WTC11 (cell line): ENCODE data around the gene S1PR3. TPM values are rescaled to one million over a fixed set of nuclear protein-coding genes. Genes with fewer than 3 reads are reported as not detected.

Source experiments
- ATAC-seq: fragments of 200-7000 bp; cut with Tn5 transposase; 2 replicates; pipeline ENCODE4 v1.10.0; 2021; ENCODE audit warnings: mild to moderate bottlenecking, moderate library complexity
- CTCF ChIA-PET: fragments of 300-600 bp; sonication (Branson Sonifier 250); formaldehyde crosslinking; loops from one replicate; lab custom pipeline; 2021; ENCODE audit warnings: antibody characterized with exemption; lab: Charles Lee
- POLR2A ChIA-PET: fragments of 350-600 bp; sonication (Branson Sonifier 250); formaldehyde crosslinking; loops from one replicate; lab custom pipeline; 2021; ENCODE audit warnings: antibody characterized with exemption; lab: Charles Lee
- DNase-seq: peaks from one replicate; pipeline ENCODE4 v3.0.0; 2021; ENCODE audit warnings: low spot score
- H3K27ac Mint-ChIP-seq: 2 replicates; pipeline ENCODE4 v1.8.0; 2021; ENCODE audit warnings: mixed read lengths
- H3K27me3 Mint-ChIP-seq: 2 replicates; pipeline ENCODE4 v1.8.0; 2021; ENCODE audit warnings: low read depth, mild to moderate bottlenecking, moderate library complexity, mixed read lengths
- H3K36me3 Mint-ChIP-seq: 2 replicates; pipeline ENCODE4 v1.8.0; 2021; ENCODE audit warnings: mixed read lengths
- H3K4me1 Mint-ChIP-seq: 2 replicates; pipeline ENCODE4 v1.8.0; 2022; ENCODE audit warnings: mixed read lengths
- H3K4me3 Mint-ChIP-seq: 2 replicates; pipeline ENCODE4 v1.8.0; 2021; ENCODE audit warnings: mild to moderate bottlenecking, moderate library complexity, mixed read lengths
- H3K9me3 Mint-ChIP-seq: 2 replicates; pipeline ENCODE4 v1.8.0; 2021; ENCODE audit warnings: mixed read lengths
- CREM ChIP-seq: sonication (generic); formaldehyde crosslinking; IDR thresholded peaks from 2 replicates; pipeline ENCODE4 v1.8.1; 2022; ENCODE audit warnings: mild to moderate bottlenecking, missing genetic modification reagents, moderate library complexity
- ELF4 ChIP-seq: sonication (generic); formaldehyde crosslinking; IDR thresholded peaks from 2 replicates; pipeline ENCODE4 v1.8.1; 2022; ENCODE audit warnings: low read depth, mild to moderate bottlenecking, moderate library complexity, missing genetic modification reagents
- ETV6 ChIP-seq: sonication (generic); formaldehyde crosslinking; IDR thresholded peaks from 2 replicates; pipeline ENCODE4 v1.8.1; 2022; ENCODE audit warnings: mild to moderate bottlenecking, missing genetic modification reagents
- FOXK1 ChIP-seq: sonication (generic); formaldehyde crosslinking; IDR thresholded peaks from 2 replicates; pipeline ENCODE4 v1.8.0; 2022; ENCODE audit warnings: mild to moderate bottlenecking, moderate library complexity, missing genetic modification reagents
- GRHL2 ChIP-seq: fragments of 250-450 bp; sonication (Bioruptor Pico); IDR thresholded peaks from 2 replicates; pipeline ENCODE4 v1.8.0; 2022; ENCODE audit warnings: mild to moderate bottlenecking, moderate library complexity; ENCODE audit not compliant: insufficient replicate concordance, severe bottlenecking
- NR1H2 ChIP-seq: sonication (generic); formaldehyde crosslinking; IDR thresholded peaks from 2 replicates; pipeline ENCODE4 v1.9.0; 2021; ENCODE audit warnings: mild to moderate bottlenecking, moderate library complexity, missing genetic modification reagents
- NR2C2 ChIP-seq: sonication (generic); formaldehyde crosslinking; IDR thresholded peaks from 2 replicates; pipeline ENCODE4 v1.8.0; 2022; ENCODE audit warnings: mild to moderate bottlenecking, missing genetic modification reagents
- NR3C1 ChIP-seq: sonication (generic); formaldehyde crosslinking; conservative IDR thresholded peaks from 2 replicates; pipeline ENCODE4 v1.8.1; 2023; ENCODE audit warnings: low read depth, mild to moderate bottlenecking, missing genetic modification reagents
- PRRX2 ChIP-seq: fragments of 250-450 bp; sonication (Bioruptor Pico); IDR thresholded peaks from 2 replicates; pipeline ENCODE4 v1.8.0; 2021; ENCODE audit warnings: mild to moderate bottlenecking
- RORB ChIP-seq: fragments of 250-450 bp; sonication (Bioruptor Pico); IDR thresholded peaks from 2 replicates; pipeline ENCODE4 v1.9.0; 2021; ENCODE audit warnings: mild to moderate bottlenecking
- TEAD4 ChIP-seq: sonication (generic); formaldehyde crosslinking; IDR thresholded peaks from 2 replicates; pipeline ENCODE4 v1.8.0; 2022; ENCODE audit warnings: mild to moderate bottlenecking, missing genetic modification reagents
- total RNA-seq: library from RNA; stranded (reverse); gene quantifications from 3 replicates; pipeline ENCODE4 v1.2.3, GENCODE V29; 2021
- TF ChIP-seq, protein P1 (sequence below): sonication (generic); formaldehyde crosslinking; IDR thresholded peaks from 2 replicates; pipeline ENCODE4 v1.8.1; 2023; ENCODE audit warnings: mild to moderate bottlenecking, missing genetic modification reagents, moderate library complexity
- TF ChIP-seq, protein P2 (sequence below): sonication (generic); formaldehyde crosslinking; conservative IDR thresholded peaks from 2 replicates; pipeline ENCODE4 v1.8.1; 2023; ENCODE audit warnings: mild to moderate bottlenecking, low read depth, missing genetic modification reagents, moderate library complexity
- TF ChIP-seq, protein P3 (sequence below): sonication (generic); formaldehyde crosslinking; IDR thresholded peaks from 2 replicates; pipeline ENCODE4 v1.8.1; 2023; ENCODE audit warnings: mild to moderate bottlenecking, missing genetic modification reagents, borderline replicate concordance
- TF ChIP-seq, protein P4 (sequence below): fragments of 250-450 bp; sonication (Bioruptor Pico); IDR thresholded peaks from 2 replicates; pipeline ENCODE4 v1.9.0; 2021; ENCODE audit warnings: mild to moderate bottlenecking

The S1PR3 gene
- total RNA-seq, 1 experiment from 2014 or later, result 7.1 TPM

DNA sequence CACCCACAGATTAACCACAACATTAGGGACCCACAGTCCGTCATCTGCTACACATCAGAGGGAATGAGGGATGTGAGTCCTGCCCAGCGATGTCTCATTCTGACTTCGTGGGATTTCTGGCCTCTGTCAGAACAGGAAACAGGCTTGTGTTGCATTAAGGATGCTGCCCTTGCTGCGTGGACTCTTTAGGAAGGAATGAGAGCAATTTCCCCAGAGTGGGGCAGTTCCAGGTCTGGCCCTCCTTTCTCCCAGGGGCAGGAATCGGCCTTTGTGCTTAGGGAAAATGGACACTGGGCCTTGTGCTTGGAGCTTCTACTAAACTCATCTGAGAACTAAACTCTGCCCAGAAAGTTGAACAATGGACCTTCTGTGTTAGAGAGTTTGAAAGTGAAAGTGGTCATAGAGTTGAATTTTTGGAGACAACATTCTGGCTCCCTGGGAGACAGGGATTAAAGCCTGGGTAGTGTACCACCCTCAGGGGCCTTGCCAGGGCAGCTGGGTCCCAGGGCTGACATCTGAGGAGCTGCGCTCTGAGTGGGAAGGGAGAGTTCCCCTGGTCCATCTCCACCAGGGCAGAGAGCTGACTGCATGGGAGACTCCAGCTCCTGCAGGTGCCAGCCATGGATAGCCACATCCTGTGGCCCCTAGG is 37.8 kb upstream of the S1PR3 start:
- ChIA-PET POLR2A (no interaction called here), CTCF (no interaction called here)
- ATAC-seq, result no peak
- Mint-ChIP-seq H3K36me3 (no peaks in the 10 kb centered on the region), H3K4me3 (no peak overlapping the region), H3K27ac (no peak overlapping the region), H3K27me3 (no peaks in the 10 kb centered on the region), H3K4me1 (peaks cover 24% of the 10 kb centered on the region), H3K9me3 (peaks cover 7% of the 10 kb centered on the region)
- DNase-seq, result no peak
- TF ChIP-seq PRRX2 (no peak), RORB (CRISPR knock-in tag) (no peak), NR2C2 (no peak), ETV6 (CRISPR knock-in tag) (no peak), ELF4 (CRISPR knock-in tag) (no peak), NR3C1 (no peak), FOXK1 (no peak)
- TF ChIP-seq, protein P1, sequence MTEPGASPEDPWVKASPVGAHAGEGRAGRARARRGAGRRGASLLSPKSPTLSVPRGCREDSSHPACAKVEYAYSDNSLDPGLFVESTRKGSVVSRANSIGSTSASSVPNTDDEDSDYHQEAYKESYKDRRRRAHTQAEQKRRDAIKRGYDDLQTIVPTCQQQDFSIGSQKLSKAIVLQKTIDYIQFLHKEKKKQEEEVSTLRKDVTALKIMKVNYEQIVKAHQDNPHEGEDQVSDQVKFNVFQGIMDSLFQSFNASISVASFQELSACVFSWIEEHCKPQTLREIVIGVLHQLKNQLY, result no peak
- TF ChIP-seq, protein P2, sequence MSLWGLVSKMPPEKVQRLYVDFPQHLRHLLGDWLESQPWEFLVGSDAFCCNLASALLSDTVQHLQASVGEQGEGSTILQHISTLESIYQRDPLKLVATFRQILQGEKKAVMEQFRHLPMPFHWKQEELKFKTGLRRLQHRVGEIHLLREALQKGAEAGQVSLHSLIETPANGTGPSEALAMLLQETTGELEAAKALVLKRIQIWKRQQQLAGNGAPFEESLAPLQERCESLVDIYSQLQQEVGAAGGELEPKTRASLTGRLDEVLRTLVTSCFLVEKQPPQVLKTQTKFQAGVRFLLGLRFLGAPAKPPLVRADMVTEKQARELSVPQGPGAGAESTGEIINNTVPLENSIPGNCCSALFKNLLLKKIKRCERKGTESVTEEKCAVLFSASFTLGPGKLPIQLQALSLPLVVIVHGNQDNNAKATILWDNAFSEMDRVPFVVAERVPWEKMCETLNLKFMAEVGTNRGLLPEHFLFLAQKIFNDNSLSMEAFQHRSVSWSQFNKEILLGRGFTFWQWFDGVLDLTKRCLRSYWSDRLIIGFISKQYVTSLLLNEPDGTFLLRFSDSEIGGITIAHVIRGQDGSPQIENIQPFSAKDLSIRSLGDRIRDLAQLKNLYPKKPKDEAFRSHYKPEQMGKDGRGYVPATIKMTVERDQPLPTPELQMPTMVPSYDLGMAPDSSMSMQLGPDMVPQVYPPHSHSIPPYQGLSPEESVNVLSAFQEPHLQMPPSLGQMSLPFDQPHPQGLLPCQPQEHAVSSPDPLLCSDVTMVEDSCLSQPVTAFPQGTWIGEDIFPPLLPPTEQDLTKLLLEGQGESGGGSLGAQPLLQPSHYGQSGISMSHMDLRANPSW (CRISPR knock-in tag), result no peak
- TF ChIP-seq, protein P3, sequence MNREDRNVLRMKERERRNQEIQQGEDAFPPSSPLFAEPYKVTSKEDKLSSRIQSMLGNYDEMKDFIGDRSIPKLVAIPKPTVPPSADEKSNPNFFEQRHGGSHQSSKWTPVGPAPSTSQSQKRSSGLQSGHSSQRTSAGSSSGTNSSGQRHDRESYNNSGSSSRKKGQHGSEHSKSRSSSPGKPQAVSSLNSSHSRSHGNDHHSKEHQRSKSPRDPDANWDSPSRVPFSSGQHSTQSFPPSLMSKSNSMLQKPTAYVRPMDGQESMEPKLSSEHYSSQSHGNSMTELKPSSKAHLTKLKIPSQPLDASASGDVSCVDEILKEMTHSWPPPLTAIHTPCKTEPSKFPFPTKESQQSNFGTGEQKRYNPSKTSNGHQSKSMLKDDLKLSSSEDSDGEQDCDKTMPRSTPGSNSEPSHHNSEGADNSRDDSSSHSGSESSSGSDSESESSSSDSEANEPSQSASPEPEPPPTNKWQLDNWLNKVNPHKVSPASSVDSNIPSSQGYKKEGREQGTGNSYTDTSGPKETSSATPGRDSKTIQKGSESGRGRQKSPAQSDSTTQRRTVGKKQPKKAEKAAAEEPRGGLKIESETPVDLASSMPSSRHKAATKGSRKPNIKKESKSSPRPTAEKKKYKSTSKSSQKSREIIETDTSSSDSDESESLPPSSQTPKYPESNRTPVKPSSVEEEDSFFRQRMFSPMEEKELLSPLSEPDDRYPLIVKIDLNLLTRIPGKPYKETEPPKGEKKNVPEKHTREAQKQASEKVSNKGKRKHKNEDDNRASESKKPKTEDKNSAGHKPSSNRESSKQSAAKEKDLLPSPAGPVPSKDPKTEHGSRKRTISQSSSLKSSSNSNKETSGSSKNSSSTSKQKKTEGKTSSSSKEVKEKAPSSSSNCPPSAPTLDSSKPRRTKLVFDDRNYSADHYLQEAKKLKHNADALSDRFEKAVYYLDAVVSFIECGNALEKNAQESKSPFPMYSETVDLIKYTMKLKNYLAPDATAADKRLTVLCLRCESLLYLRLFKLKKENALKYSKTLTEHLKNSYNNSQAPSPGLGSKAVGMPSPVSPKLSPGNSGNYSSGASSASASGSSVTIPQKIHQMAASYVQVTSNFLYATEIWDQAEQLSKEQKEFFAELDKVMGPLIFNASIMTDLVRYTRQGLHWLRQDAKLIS (CRISPR knock-in tag), result no peak

DNA sequence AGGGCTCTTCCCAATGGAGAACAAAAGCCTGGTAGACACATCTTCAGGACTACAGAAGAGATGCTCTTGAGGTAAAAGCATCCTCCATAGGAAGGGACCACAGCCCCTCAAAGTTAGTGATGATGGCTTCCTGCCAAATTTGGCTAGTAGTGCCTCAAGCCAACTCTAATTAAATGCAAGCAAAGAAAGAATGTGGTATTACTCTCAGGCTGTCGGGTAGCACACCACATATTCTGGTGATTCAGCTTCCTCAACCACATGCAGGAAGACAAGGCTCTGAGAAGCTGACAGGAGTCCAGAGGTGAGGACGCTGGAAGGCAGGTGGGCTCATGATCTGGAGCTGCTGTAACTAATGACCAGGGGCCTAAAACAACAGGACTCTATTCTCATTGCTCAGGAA is 37.2 kb upstream of the S1PR3 start:
- ATAC-seq (no peak), DNase-seq (no peak)
- Mint-ChIP-seq H3K4me1 (peaks cover 23% of the 10 kb centered on the region), H3K27me3 (no peaks in the 10 kb centered on the region), H3K27ac (no peak overlapping the region), H3K36me3 (no peaks in the 10 kb centered on the region), H3K4me3 (no peak overlapping the region), H3K9me3 (peaks cover 7% of the 10 kb centered on the region)
- TF ChIP-seq TEAD4, result no peak
- TF ChIP-seq NR1H2 (CRISPR knock-in tag), result no peak
- TF ChIP-seq GRHL2 (CRISPR knock-in tag), result no peak
- ChIA-PET POLR2A (no interaction called here), CTCF (no interaction called here)

DNA sequence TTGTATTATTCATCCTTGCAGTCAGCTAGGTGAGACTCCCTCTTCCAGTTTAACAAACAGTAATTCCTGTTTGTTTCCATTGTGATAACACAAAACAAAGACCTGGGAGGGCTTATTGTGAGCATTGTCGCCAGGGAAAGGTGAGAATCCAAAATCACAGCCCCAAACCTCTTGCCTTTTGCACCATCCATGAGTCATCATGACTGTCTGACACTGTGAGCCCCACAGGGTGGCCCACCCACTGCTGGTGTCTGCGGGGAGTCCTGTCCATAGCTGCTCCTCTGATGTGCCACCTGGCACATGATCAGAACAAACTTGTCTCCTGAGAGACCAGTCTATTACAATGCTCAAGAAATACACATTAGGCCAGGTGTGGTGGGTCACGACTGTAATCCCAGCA is 33.7 kb upstream of the S1PR3 start:
- DNase-seq (no peak), ATAC-seq (no peak)
- H3K27ac Mint-ChIP-seq, result no peak overlapping the region
- no peaks in the 10 kb centered on the region for H3K27me3 Mint-ChIP-seq
- POLR2A ChIA-PET, result no interaction called here
- H3K9me3 Mint-ChIP-seq, result peaks cover 12% of the 10 kb centered on the region
- TF ChIP-seq, protein P4, sequence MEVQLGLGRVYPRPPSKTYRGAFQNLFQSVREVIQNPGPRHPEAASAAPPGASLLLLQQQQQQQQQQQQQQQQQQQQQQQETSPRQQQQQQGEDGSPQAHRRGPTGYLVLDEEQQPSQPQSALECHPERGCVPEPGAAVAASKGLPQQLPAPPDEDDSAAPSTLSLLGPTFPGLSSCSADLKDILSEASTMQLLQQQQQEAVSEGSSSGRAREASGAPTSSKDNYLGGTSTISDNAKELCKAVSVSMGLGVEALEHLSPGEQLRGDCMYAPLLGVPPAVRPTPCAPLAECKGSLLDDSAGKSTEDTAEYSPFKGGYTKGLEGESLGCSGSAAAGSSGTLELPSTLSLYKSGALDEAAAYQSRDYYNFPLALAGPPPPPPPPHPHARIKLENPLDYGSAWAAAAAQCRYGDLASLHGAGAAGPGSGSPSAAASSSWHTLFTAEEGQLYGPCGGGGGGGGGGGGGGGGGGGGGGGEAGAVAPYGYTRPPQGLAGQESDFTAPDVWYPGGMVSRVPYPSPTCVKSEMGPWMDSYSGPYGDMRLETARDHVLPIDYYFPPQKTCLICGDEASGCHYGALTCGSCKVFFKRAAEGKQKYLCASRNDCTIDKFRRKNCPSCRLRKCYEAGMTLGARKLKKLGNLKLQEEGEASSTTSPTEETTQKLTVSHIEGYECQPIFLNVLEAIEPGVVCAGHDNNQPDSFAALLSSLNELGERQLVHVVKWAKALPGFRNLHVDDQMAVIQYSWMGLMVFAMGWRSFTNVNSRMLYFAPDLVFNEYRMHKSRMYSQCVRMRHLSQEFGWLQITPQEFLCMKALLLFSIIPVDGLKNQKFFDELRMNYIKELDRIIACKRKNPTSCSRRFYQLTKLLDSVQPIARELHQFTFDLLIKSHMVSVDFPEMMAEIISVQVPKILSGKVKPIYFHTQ, result no peak
- TF ChIP-seq CREM (CRISPR knock-in tag), result no peak
- CTCF ChIA-PET, result no interaction called here
- peaks cover 12% of the 10 kb centered on the region for H3K4me1 Mint-ChIP-seq
- no peak overlapping the region for H3K4me3 Mint-ChIP-seq
- no peaks in the 10 kb centered on the region for H3K36me3 Mint-ChIP-seq
